NCI-H526 treated with DMSO at 0.1 percent for 48 hours (cell line): ENCODE measurements around the gene HCN3.
"Not testable (repeated sequence)": the region's sequence is repeated elsewhere in the genome, so short reads cannot be mapped to it uniquely, and the experiment has no call there.

Experiments used
- DNase-seq: peaks from one replicate; lab custom pipeline; 2025; lab: John Stamatoyannopoulos, UW

Gene HCN3

GRCh38 chr1:155284476-155284875 lies 7.2 kb downstream of the HCN3 start:
- DNase-seq = no peak

GRCh38 chr1:155285063-155285462 lies 7.8 kb downstream of the HCN3 start:
- no peak for DNase-seq

GRCh38 chr1:155285631-155286044 lies 8.4 kb downstream of the HCN3 start:
- no peak for DNase-seq

- no peak for DNase-seq
These were observed 9.3 kb downstream of the HCN3 start for GRCh38 chr1:155286544-155286943.

GRCh38 chr1:155287987-155288543 lies 10.8 kb downstream of the HCN3 start:
- no peak for DNase-seq

- not testable (repeated sequence) for DNase-seq
These were observed 13.7 kb downstream of the HCN3 start for GRCh38 chr1:155291006-155291405.

GRCh38 chr1:155293086-155293749 lies 16.0 kb downstream of the HCN3 start:
- no peak for DNase-seq

GRCh38 chr1:155294520-155295182 lies 17.4 kb downstream of the HCN3 start:
- no peak for DNase-seq

GRCh38 chr1:155295183-155295941 lies 18.1 kb downstream of the HCN3 start:
- DNase-seq = no peak

- no peak for DNase-seq
These were observed 18.6 kb downstream of the HCN3 start for GRCh38 chr1:155295942-155296267.

GRCh38 chr1:155296661-155297060 lies 19.4 kb downstream of the HCN3 start:
- no peak for DNase-seq

GRCh38 chr1:155297384-155297783 lies 20.1 kb downstream of the HCN3 start:
- DNase-seq = no peak

GRCh38 chr1:155300024-155300423 lies 22.8 kb downstream of the HCN3 start:
- DNase-seq = no peak

GRCh38 chr1:155300553-155301329 lies 23.5 kb downstream of the HCN3 start:
- DNase-seq = no peak

- no peak for DNase-seq
These were observed 24.1 kb downstream of the HCN3 start, which contains the start of gene PKLR for GRCh38 chr1:155301342-155301841. PKLR (minus strand) TSS chr1:155301438; CDS start chr1:155301395, 43 bp downstream.

GRCh38 chr1:155304558-155305063 lies 27.3 kb downstream of the HCN3 start:
- DNase-seq = no peak

- no peak for DNase-seq
These were observed 28.7 kb downstream of the HCN3 start for GRCh38 chr1:155305881-155306391.

GRCh38 chr1:155307247-155307740 lies 30.0 kb downstream of the HCN3 start:
- DNase-seq = peak; percentile 46

- peak; percentile 100 for DNase-seq
These were observed 31.5 kb downstream of the HCN3 start, which contains the start of gene FDPS for GRCh38 chr1:155308493-155309422. FDPS (plus strand) TSS chr1:155308866; CDS start chr1:155309790, 924 bp downstream.
